A204.1 (cell line): Measurements from ENCODE around the gene NIBAN1.
"Not testable (repeated sequence)": the region's sequence is repeated elsewhere in the genome, so short reads cannot be mapped to it uniquely, and the experiment has no call there.

Experiments used
- FAIRE-seq: peaks from 2 replicates; lab custom pipeline; 2012; peaks lifted over from hg19 to GRCh38; lab: Jason Lieb, UNC

NIBAN1 gene, protein sequence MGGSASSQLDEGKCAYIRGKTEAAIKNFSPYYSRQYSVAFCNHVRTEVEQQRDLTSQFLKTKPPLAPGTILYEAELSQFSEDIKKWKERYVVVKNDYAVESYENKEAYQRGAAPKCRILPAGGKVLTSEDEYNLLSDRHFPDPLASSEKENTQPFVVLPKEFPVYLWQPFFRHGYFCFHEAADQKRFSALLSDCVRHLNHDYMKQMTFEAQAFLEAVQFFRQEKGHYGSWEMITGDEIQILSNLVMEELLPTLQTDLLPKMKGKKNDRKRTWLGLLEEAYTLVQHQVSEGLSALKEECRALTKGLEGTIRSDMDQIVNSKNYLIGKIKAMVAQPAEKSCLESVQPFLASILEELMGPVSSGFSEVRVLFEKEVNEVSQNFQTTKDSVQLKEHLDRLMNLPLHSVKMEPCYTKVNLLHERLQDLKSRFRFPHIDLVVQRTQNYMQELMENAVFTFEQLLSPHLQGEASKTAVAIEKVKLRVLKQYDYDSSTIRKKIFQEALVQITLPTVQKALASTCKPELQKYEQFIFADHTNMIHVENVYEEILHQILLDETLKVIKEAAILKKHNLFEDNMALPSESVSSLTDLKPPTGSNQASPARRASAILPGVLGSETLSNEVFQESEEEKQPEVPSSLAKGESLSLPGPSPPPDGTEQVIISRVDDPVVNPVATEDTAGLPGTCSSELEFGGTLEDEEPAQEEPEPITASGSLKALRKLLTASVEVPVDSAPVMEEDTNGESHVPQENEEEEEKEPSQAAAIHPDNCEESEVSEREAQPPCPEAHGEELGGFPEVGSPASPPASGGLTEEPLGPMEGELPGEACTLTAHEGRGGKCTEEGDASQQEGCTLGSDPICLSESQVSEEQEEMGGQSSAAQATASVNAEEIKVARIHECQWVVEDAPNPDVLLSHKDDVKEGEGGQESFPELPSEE

DNA sequence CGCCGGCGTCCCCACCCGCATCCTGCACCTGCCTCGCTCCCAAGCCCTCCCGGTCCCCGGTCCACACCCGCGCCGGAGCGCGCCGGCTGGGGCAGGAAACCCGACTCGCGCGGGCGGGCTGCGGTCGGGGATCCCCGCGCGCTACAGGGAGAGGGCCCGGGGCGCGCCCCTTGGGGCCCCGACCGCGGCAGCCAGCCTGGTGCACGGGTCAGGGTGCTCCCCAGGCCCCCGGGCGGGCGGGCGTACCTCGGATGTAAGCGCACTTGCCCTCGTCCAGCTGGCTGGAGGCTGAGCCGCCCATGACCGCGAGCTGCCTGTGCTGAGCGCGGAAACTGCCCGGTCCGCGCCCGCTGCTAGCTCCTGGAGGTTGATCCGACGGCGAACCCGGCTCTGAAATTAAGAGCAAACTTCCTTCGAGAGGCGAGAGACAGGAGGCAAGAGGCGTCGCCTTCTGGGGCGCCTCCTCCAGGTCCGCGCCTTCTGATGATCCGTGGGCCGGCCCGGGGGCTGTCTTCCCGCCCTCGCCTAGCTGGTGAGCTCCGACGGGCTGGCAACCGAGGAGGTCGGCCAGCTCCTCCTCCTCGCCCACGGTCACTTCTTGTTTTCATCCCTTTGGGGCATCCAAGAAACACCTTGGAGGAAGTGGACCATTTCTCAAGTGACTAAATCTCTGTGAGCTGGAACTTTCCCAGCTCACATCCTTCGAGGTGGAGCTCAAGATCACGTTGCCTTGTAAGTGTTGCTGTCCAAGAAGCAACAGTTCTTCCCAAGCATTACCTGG is at the start of gene NIBAN1:
Gene NIBAN1 (minus strand): TSS at position 453 of the 781 bp plus-strand sequence. CDS start 152 bp downstream, at position 301.
- no peak for FAIRE-seq

DNA sequence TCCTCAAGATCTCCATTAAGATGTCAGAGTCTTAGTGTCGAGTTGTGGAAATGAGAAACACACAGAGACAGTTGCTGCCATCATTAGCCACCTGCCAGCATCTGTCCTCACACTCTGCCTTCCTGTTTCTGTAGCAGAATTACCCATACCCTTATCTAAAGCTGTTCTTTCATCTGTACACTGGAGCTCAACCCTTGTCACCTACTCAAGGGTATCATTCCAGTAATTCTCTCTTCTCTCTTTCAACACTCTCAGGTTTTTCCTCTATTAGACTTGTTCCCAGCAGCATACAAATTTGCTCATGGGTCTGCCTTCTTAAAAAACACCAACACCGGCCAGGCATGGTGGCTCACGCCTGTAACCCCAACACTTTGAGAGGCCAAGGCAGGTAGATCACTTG is 43.7 kb upstream of the NIBAN1 start:
- no peak for FAIRE-seq

DNA sequence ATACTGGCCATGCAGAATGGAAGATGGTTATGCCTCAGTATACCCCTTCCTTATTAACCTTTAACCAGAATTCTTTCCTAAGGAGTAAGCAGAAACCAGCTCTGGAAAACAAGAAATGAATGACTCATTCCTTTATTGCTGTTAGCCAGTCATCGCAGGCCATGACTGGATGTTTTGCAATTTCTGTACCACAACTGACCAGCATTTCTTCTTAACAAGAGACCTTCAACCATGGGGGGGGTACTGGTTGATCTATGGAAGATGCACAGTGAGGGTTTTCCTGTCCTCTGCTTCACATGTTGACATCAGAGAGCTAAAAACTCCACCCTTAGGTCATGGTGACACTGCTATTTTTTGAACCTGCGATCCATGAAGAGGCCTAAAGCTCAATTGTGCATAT is 43.0 kb upstream of the NIBAN1 start:
- FAIRE-seq, result no peak

DNA sequence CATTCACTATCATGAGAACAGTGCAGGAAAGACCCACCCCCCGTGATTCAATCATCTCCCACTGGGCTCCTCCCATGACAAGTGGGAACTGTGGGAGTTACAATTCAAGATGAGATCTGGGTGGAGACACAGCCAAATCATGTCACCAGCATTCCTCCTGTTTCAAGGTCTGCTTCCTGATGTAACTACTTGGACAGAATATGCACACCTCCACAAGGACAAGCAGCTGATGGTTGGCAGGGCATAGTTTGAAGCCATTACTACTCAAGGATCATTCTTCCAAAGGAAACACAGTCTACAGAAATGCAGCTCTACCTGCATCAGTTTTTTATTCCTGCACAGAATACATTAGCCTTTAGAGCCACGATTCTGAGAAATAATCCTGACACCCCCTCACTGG is 42.6 kb upstream of the NIBAN1 start:
- FAIRE-seq, result no peak

DNA sequence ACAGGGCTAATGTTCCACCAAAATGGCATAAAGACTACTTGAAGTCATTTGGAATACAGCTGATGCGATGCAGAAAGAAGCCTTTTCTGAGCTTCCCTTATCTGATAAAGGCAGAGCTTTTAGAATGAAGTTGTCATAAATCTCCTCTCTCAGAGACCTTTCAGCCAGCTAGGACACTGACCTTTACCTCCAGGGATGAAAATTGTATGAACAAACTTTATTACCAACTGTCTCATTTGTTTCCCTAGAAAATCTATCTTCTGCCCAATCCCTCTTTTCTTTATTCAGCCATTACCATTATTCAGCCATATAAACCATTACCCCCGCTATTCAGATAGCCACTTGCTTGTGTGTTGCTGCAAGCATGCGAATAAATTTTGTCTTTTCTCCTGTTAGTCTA is 41.3 kb upstream of the NIBAN1 start:
- no peak for FAIRE-seq

DNA sequence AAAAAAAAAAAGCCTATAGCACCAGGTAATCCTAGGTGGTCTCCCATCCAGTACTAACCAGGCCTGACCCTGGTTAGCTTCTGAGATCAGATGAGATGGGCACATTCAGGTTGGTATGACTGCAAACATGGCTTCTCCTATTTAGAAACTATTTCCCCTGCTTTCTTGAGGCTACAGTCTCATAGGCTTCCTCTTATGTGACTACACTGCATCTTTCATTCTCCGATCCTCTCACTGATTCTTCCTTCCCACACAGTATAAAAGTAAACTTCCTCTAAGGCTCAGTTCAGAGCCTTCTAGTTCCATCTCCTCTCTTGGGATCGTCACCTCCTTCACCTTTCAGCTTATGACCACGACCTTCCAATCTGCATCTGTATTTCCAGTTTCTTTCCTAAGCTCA is 40.6 kb upstream of the NIBAN1 start:
- no peak for FAIRE-seq

DNA sequence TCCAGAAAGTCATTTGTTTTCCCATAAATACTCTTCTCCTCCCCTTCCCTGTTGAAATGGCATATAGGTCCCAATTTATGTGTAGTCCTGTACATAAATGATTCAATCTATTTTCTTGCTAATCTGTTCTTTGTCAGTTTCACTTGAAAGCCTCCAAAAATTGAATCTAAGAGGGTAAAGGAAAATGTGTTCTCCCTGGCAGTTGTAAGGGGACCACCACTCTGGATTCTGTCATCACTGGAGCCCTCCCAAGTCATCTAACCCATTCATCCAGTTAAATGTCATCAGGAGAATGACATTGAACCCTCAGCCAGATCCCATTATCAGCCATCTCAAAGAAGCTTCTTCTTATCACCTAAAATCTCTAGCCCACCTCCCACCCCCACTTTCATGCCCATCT is 36.1 kb upstream of the NIBAN1 start:
- FAIRE-seq, result no peak

DNA sequence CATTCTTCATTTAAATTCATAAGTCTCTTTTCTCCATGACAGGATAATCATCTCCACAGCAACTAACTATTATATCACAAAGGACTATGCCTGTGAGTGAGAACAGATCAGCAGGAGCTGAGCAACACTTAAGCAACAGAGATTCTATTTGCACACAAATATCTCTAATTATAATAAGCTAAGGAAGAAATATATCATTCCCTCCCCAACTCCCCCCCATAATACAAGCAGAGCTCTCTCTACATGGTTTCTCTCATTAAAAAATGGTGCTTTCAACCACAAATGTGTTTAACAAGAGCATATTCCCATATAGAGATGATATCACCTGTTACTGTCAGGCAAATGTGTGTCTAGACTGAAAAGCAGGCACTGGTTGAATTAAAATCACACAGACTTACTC is 34.5 kb upstream of the NIBAN1 start:
- FAIRE-seq, result no peak

DNA sequence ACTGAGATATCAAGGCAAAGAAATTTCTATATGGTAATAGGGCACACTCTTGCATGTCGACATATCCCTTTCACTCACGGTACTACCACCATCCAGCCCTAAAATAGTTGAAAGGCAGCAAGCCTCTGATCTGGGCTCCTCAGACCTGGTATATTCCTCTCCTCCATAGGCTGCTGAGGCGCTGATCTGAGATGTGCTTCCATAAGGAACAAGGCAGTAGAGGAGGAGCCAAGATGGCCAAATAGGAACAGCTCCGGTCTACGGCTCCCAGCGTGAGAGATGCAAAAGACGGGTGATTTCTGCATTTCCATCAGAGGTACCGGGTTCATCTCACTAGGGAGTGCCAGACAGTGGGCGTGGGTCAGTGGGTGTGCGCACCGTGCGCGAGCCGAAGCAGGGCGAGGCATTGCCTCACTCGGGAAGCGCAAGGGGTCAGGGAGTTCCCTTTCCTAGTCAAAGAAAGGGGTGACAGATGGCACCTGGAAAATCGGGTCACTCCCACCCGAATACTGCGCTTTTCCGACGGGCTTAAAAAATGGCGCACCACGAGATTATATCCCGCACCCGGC is 27.1 kb upstream of the NIBAN1 start:
- not testable (repeated sequence) for FAIRE-seq

DNA sequence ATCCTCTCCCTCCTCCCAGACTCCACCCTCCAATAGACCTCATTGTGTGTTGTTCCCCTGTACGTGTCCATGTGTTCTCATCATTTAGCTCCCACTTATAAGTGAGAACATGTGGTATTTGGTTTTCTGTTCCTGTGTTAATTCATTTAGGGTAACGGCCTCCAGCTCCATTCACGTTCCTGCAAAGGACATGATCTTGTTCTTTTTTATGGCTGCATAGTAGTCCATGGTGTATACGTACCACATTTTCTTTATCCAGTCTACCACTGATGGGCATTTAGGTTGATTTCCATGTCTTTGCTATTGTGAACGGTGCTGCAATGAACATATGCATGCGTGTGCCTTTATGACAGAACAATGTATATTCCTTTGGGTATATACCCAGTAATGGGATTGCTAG is 25.7 kb upstream of the NIBAN1 start:
- FAIRE-seq, result not testable (repeated sequence)

DNA sequence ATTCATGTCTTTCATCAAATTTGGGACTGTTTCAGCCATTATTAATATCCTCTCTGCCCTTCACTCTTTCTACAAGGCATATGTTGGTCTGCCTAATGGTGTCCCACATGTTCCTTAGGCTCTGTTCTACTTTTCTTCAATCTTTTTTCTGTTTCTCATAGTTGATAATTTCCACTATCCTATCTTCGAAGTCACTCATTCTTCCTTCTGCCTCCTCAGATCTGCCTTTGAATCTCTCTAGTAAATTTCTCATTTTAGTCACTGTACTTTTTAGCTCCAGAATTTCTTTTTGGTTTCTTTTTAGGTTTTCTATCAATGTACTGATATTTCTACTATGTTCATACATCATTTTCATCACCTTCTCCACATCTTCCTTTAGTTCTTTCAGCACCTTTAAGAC is 20.0 kb upstream of the NIBAN1 start:
- FAIRE-seq, result no peak

DNA sequence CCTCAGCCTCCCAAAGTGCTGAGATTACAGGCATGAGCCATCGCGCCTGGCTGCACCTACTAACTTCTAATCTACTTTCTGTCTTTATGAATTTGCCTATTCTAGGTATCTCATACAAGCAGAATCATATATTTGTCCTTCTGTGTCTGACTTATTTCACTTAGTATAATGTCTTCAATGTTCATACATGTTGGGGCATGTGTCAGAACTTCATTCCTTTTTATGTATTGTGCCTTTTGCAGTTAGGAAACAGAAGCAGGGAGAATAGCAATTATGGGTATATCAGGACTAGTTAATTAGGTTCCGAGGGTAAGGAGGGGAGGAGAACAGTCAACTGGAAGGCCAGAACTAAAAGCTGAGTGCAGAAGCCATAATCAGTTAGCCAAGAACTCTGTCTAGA is 18.0 kb upstream of the NIBAN1 start:
- FAIRE-seq, result no peak

DNA sequence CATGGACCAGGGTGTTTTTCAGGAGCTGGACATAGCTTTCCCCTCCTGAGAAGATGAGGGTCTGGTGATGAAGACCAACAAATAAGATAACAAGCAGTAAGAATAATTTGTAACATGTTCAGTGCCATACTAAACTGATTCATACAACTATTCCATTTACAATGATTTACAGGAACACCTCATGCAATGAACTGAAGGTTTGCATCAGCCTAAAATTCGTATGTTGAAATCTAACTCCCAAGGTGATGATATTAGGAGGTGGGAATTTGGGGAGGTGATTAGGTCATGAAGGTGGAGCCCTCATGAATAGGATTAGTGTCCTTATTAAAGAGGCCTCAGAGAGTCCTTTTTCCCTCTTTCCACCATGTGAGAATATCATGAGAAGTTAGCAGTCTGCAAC is 15.9 kb upstream of the NIBAN1 start:
- no peak for FAIRE-seq

DNA sequence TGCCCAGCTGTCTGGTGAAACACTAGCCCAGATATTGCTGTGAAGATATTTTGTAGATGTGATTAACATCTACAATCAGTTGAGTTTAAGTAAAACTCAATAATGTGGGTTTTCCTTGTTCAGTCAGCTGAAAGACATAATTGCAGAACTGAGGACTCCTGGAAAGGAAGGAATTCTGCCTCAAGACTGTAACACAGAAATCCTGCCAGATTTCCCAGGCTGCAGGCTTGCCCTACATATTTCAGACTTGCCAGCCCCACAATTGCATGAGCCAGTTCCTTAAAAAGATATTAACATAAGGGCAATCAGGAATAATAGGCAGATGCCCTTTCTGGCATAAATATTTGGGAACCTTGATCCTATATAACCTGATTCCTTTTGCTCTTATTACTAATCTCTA is 14.2 kb upstream of the NIBAN1 start:
- no peak for FAIRE-seq

DNA sequence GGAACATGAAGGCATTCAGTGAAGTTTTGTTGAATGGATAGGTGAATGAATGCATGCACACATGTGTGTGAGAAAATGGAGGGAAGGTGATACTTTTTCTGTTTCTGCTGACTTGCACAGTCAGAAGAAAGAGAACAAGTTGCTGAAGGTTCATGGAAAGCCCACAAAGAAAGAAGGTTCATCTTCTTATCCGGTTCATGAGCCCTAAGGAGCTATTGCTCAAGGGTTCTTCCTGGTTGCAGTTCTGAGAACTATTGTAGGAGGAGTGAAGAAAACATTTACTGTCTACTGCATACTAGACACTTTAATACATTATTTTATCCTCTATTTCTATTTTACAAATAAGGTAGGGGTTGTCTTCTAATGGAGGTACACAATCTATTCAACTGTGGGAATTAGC is 13.4 kb upstream of the NIBAN1 start:
- FAIRE-seq, result no peak

DNA sequence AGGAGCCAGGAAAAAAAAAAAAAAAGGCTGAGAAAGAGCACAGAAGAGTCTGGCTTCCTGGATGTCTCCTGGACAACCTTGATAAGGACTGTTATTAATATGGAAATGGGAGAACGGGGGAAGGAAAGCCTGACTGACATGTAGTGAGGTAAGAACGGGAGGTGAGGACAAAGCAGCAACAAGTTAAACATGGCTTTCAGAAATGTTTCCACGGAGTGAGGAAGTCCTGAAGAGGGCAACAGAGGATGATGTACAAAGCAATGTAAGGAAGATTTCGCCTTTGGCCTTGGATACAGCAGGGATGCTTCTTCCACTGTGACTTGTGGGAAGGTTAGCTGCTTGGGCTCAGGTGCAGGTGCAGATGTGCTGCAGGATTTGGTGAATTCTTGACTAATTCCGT is 11.9 kb upstream of the NIBAN1 start:
- no peak for FAIRE-seq

DNA sequence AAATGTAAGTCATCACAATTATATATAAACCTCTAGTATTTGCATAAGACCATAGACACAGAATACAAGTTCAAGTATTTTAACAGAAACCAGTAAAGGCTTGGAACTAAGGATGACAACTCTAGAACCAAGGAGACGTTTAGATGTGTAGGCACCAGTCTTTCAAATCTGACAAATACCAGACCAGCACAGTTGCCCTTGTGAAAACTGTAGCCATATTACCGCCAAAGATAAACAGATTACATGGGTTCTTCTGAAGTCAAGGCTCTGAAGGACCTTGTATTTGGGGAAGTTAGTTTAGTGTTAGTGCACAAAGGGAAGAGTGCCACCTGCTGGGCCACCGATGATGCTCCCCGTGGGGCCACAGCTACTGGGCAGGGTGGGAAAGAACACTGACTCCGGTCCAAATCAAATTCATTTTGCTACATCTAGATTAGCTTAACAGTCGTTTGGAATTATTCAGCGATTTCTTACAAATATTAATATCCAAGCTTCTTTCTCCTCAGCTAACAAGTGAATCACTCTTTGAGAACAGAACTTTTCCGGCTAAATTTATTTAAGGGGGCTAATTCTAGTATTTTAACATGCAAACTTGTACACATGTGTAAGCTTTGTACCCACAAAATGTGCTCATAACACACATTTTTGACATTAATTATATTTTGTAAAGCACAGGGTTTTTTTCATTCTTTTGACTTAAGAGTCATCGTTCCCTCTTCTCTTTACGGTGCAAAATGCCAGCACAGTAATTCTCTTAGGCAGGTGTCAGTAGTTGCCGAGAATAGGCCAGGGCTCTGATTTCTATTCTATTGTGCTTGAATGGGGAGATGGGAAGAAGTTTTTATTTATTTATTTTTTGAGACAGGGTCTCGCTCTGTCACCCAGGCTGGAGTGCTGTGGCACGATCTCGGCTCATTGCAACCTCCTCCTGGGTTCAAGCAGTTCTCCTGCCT is 8.0 kb upstream of the NIBAN1 start:
- no peak for FAIRE-seq

DNA sequence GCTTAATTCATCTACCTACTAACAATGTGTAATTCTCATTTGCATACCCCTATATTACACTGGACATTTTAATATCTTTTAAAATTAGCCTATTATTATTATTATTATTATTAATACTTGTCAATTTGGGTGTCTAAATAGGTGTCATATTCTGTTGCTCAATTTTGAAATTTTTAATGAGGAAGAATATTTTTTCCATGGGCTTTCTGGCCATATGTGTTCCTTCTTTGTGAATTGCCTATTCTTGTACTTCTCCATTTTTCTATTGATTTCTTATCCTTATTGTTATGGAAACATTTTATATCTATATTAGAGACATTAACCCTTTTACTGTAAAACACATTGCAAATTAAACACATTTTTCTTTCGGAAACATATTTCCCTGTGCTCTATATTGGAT is 6.4 kb upstream of the NIBAN1 start:
- no peak for FAIRE-seq

DNA sequence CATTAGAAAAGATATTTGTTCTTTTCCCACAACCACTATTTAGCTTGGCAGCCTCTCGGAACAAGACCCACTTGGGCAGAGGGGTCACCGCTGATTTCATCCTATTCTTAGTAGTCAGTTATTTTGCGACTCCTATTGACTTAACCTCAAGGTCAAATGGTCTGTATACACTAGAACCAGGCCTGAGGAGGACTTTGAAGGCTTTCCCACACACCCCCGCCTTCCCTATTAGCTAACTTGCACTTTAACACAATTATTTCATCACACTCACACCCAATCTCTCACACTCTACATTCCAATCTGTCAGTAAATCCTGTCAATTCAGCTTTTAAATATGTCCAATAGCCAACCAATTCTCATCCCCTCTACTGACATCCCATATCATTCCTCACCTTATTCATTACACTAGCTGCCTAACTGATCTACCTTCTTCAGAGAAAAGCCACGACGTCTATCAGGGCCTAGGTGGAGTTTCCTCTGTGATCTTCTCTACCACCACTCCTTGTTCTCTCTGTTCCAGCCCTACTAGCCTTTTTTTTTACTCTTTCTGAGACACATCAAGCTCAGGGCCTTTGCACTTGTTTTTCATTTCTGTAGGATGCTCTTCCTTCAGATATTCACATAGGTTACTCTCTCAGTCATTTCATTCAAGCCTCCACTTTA is 1.0 kb upstream of the NIBAN1 start:
- no peak for FAIRE-seq

DNA sequence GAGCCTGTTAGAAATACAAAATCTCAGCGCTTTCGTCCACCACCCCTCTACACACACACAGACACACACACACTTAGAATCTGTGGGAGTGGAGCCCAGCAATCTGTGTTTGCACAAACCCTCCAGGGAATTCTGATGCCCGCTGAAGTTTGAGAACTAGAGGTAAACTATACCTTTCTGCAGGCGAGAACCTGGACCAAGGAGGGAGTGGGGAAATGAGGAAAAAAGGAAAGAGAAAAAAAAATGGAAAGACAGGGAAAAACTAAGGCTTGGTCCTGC is 468 bp upstream of the NIBAN1 start:
- no peak for FAIRE-seq
